COLO668 (cell line): ENCODE data around the gene PRKCSH.
"Not testable (repeated sequence)": the region's sequence is repeated elsewhere in the genome, so short reads cannot be mapped to it uniquely, and the experiment has no call there.

Source experiments
- DNase-seq: peaks from one replicate; lab custom pipeline; 2025; ENCODE audit not compliant: unreplicated experiment; lab: John Stamatoyannopoulos, UW

PRKCSH gene

GRCh38 chr19:11448410-11448809 lies 13.0 kb downstream of the PRKCSH start:
- no peak for DNase-seq

DNA sequence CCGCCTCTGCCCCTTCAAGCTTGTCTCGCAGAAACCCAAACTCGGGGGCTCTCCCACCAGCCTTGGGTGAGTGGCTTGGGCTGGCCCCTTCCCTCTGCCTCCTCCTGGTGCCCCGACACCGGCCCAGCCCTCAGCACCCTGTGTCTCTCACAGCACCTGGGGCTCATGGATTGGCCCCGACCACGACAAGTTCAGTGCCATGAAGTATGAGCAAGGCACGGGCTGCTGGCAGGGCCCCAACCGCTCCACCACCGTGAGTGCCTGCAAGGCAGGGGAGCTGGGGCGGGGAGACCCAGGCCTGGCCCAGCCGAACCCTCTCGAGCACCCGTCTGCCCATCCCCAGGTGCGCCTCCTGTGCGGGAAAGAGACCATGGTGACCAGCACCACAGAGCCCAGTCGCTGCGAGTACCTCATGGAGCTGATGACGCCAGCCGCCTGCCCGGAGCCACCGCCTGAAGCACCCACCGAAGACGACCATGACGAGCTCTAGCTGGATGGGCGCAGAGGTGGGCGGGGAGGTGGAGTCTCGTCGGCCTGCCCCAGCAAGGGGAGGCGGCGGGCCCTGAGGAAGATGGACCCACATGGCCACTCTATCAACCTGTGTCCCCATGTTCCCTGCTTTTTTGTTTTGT lies 13.6 kb downstream of the PRKCSH start:
- no peak for DNase-seq

GRCh38 chr19:11450570-11451326 lies 15.3 kb downstream of the PRKCSH start:
- no peak for DNase-seq

DNA sequence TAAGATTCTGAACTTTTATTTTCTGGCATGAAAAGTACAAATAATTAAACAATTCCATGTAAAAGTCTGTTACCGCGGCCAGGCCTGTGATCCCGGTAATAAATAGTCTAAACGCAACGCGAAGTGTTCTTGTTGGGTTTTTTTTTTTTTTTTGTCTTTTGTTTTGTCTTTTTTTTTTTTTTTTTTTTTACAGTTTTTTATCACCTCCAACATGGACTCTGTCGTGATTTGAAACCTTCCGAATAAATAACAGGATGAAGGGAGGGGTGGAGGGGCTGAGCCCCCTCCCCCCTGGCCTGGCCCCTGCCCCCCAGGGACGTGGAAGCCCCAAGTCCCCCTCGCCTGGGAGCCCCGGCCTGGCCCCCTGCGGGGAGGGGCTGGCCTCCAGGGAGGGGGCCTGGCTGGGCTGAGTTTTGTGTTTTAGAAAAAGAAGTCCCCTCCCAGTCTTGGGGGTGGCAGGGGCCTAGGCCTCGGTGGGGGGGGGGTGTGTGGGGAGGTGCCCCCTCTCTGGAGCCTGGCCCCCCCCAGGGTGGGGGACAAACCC lies 16.0 kb downstream of the PRKCSH start:
- DNase-seq = no peak

GRCh38 chr19:11451871-11452619 lies 16.6 kb downstream of the PRKCSH start:
- DNase-seq = no peak

DNA sequence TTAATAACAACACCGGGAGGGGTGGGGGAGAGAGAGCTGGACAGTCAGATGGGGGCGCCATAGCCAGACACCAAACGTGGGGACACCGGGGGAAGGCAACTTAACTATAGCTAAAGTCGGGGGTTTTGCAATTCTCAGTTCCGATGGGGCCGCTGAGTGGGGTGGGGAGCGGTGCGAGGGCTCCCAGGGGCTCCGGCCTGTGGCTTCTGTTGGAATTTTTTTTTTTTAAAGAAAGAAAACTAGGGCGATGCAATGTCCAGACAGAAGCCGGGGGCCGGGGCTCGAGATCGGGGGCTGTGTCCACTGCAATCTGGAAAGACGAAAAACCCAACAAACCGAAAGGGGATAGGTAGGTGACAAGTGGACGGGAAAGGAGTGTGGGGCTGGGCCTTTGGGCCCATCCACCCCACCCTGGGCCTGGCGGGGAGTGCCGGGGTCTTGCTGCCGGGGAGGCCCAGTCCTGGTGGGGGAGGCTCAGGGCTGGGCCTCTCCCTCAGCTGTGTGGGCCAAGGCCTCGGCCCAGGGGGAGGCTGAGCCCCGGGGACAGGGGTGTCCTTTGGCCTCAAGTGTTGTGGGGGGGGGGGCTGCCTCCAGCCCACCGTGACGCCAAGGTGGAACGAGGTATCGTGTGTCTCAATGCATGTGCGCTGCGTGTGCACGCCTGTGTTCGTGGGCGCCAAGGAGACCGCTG lies 17.3 kb downstream of the PRKCSH start:
- no peak for DNase-seq

- no peak for DNase-seq
These were observed 18.3 kb downstream of the PRKCSH start for GRCh38 chr19:11453468-11454341.

DNA sequence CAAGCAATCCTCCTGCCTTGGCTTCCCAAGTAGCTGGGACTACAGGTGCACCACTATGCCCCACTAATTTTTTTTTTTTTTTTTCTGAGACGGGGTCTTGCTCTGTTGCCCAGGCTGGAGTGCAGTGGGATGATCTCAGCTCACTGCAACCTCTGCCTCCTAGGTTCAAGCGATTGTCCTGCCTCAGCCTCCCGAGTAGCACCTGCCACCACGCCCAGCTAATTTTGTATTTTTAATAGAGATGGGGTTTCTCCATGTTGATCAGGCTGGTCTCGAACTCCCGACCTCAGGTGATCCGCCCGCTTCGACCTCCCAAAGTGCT lies 19.8 kb downstream of the PRKCSH start:
- not testable (repeated sequence) for DNase-seq

DNA sequence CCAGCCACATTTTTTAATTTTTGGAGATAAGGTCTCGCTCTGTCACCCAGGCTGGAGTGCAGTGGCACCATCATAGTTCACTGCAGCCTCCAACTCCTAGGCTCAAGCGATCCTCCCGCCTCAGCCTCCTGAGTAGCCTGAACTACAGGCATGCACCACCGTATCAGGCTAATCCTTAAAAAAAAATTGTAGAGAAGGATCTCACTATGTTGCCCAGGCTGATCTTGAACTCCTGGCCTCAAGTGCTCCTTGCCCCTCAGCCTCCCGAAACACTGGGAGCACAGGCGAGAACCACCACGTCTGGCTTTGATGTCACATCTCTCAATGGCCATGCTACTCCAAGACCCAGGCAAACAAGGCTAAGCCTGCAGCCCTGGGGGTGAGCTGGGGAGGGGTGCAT lies 21.2 kb downstream of the PRKCSH start:
- no peak for DNase-seq

- DNase-seq = no peak
These were observed 21.7 kb downstream of the PRKCSH start for GRCh38 chr19:11457115-11457514.

DNA sequence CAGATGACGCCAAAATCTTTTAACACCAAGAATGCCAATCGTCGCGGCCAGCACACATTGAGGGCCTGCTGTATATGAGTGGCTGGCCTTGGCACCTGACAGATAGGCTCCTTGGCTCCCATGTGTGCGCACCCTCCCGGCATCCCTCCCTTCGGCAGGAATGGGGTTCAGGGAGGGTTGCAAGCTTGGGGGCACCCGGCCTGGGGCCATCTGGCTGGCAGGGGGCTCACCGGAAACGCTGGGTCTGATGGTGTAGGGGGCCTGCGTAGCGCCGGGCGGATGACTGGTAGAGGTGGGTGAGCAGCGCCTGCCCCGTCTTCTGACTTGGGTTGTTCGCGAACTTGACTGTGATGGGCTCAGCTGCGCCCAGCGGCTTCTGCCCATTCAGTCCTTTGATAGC lies 22.4 kb downstream of the PRKCSH start:
- no peak for DNase-seq

DNA sequence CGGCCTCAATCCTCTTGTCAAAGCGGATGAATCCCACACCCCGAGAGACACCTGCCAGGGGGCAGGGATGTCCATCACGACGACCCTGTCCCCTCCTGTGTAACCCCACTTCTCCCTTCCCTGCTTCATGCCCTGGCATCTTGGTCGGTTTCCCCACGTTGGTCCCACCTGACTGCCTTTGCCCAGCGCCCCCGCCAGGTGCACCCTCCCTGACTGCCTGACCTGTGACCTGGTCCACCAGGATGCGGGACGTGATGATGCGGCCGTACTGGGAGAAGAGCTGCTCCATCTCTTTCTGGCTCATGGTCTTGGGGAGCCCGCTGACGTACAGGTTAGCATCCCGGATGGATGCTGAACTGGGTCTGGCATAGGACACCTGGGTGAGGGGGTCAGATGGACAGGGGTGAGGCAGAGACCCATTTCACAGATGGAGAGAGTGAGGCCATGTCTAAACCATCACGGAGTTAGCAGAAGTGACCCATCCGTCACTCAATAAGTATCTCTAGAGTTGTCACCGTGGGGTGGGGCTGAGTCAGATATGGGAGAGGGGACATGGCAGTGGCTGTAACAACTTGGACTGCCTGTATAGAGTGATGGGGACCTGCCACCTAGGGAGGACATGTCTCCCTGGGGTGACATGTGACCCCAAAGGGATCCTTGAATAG lies 22.9 kb downstream of the PRKCSH start:
- no peak for DNase-seq

DNA sequence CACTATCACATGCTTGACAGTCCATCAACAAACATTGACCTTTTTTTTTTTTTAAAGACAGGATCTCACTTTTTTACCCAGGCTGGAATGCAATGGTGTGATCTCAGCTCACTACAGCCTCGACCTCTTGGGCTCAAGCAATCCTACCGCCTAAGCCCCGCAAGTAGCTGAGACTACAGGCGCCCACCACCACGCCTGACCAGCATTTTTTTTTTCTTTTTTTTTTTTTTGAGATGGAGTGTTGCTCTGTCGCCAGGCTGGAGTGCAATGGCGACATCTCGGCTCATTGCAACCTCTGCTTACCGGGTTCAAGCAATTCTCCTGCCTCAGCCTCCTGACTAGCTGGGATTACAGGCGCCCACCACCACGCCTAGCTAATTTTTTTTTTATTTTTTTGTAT lies 23.5 kb downstream of the PRKCSH start:
- DNase-seq = not testable (repeated sequence)

- no peak for DNase-seq
These were observed 24.8 kb downstream of the PRKCSH start for GRCh38 chr19:11460207-11460606.

GRCh38 chr19:11461453-11461852 lies 26.0 kb downstream of the PRKCSH start:
- no peak for DNase-seq

GRCh38 chr19:11463391-11463790 lies 28.0 kb downstream of the PRKCSH start:
- peak; percentile 20 for DNase-seq

- no peak for DNase-seq
These were observed 29.2 kb downstream of the PRKCSH start for GRCh38 chr19:11464333-11465265.

- DNase-seq = no peak
These were observed 30.2 kb downstream of the PRKCSH start for GRCh38 chr19:11465600-11465999.
